Endodermal cell (in vitro differentiated cells): ENCODE data around the gene ASTN2. TPM values are rescaled to one million over a fixed set of nuclear protein-coding genes. Genes with fewer than 3 reads are reported as not detected.
"Not testable (repeated sequence)": the region's sequence is repeated elsewhere in the genome, so short reads cannot be mapped to it uniquely, and the experiment has no call there.

Source experiments
- DNase-seq: peaks from one replicate; pipeline ENCODE4 v3.0.0-alpha.2; 2017
- H3K27ac ChIP-seq: 2 replicates; pipeline ENCODE4 v1.5.1; 2013; ENCODE audit warnings: mild to moderate bottlenecking, low read depth, low read length, moderate library complexity
- H3K27me3 ChIP-seq: 2 replicates; pipeline ENCODE4 v1.6.1; 2013; ENCODE audit warnings: mild to moderate bottlenecking, low read length, moderate library complexity; ENCODE audit not compliant: insufficient read depth, control insufficient read depth, poor library complexity, severe bottlenecking
- H3K36me3 ChIP-seq: 2 replicates; pipeline ENCODE4 v1.7.0; 2013; ENCODE audit warnings: mild to moderate bottlenecking, low read length, moderate library complexity; ENCODE audit not compliant: control insufficient read depth, insufficient read depth
- H3K4me1 ChIP-seq: one replicate; pipeline ENCODE4 v1.7.0; 2013; ENCODE audit warnings: low read length; ENCODE audit not compliant: control insufficient read depth, insufficient read depth
- H3K4me3 ChIP-seq: 2 replicates; pipeline ENCODE4 v1.5.1; 2013; ENCODE audit warnings: mild to moderate bottlenecking, low read length, moderate library complexity
- H3K9ac ChIP-seq: 2 replicates; pipeline ENCODE4 v1.6.1; 2013; ENCODE audit warnings: mild to moderate bottlenecking, low read length, moderate library complexity; ENCODE audit not compliant: poor library complexity, severe bottlenecking; ENCODE audit errors: extremely low read depth
- H3K9me3 ChIP-seq: 2 replicates; pipeline ENCODE4 v1.6.1; 2013; ENCODE audit warnings: mild to moderate bottlenecking, low read length, moderate library complexity; ENCODE audit not compliant: control insufficient read depth
- H3K27ac Mint-ChIP-seq: 2 replicates; pipeline ENCODE4 v1.8.0; 2020; ENCODE audit warnings: mixed read lengths
- H3K27me3 Mint-ChIP-seq: 2 replicates; pipeline ENCODE4 v1.8.0; 2021; ENCODE audit warnings: mild to moderate bottlenecking, mixed read lengths; ENCODE audit not compliant: insufficient read depth
- H3K36me3 Mint-ChIP-seq: 2 replicates; pipeline ENCODE4 v1.8.0; 2020; ENCODE audit warnings: low read depth, mixed read lengths
- H3K4me1 Mint-ChIP-seq: 2 replicates; pipeline ENCODE4 v1.8.0; 2020; ENCODE audit warnings: mixed read lengths
- H3K4me3 Mint-ChIP-seq: 2 replicates; pipeline ENCODE4 v1.8.0; 2020; ENCODE audit warnings: mild to moderate bottlenecking, moderate library complexity, mixed read lengths
- H3K9me3 Mint-ChIP-seq: 2 replicates; pipeline ENCODE4 v1.8.0; 2020; ENCODE audit warnings: mild to moderate bottlenecking, mixed read lengths
- CTCF ChIP-seq: fragments of 200-600 bp; sonication (generic); conservative IDR thresholded peaks from 2 replicates; pipeline ENCODE4 v1.5.0; 2021; ENCODE audit warnings: antibody characterized with exemption, mild to moderate bottlenecking
- WGBS, 2 experiments: methylation state at CpG; one replicate each; pipeline versions ENCODE4 v1.1.5 to v1.1.7; 2013; ENCODE audit warnings: missing lambda C conversion rate in 2 of 2, mixed read lengths in 1 of 2; ENCODE audit not compliant: insufficient coverage in 1 of 2, insufficient read length in 1 of 2; 5-methylcytosine and 5-hydroxymethylcytosine counted together
- total RNA-seq, 2 donors: library from RNA; stranded (reverse); fragmentation: NEBNext Ultra II Directional in 1 of 2; extraction: Animal tissue kit (Norgen Biotek cat#: 25700) in 1 of 2; gene quantifications; 2 replicates in 1 of 2; 3 replicates in 1 of 2; pipeline ENCODE4 v1.2.1, GENCODE V29; 2021

ASTN2 gene
- total RNA-seq, 2 donors from 2014 or later: 8.9 to 10.4 TPM

- H3K9me3 ChIP-seq: peaks cover 18% of the 10 kb centered on the region
- WGBS, 2 experiments: 82 to 91% methylated on average over 1 to 6 of the region's 6 CpGs
- H3K27ac ChIP-seq: no peak overlapping the region
- H3K9ac ChIP-seq: no peak overlapping the region
- no peak for DNase-seq
- no peaks in the 10 kb centered on the region for H3K4me1 ChIP-seq
- Mint-ChIP-seq H3K27ac (no peak overlapping the region), H3K27me3 (peaks cover 4% of the 10 kb centered on the region), H3K4me1 (peaks cover 2% of the 10 kb centered on the region), H3K36me3 (no peaks in the 10 kb centered on the region), H3K4me3 (no peak overlapping the region), H3K9me3 (peaks cover 12% of the 10 kb centered on the region)
- no peak for TF ChIP-seq CTCF
- no peaks in the 10 kb centered on the region for H3K27me3 ChIP-seq
- no peaks in the 10 kb centered on the region for H3K36me3 ChIP-seq
- no peak overlapping the region for H3K4me3 ChIP-seq
Measured at GRCh38 chr9:116900543-116900942, 514.3 kb downstream of the ASTN2 start.

- WGBS, 2 experiments: 88 to 89% methylated on average over 1 of the region's 1 CpG
- no peak overlapping the region for H3K9ac ChIP-seq
- no peak for DNase-seq
- H3K36me3 Mint-ChIP-seq: no peaks in the 10 kb centered on the region
- peaks cover 12% of the 10 kb centered on the region for H3K9me3 Mint-ChIP-seq
- H3K27ac Mint-ChIP-seq: no peak overlapping the region
- H3K27me3 ChIP-seq: no peaks in the 10 kb centered on the region
- no peak overlapping the region for H3K4me3 ChIP-seq
- H3K4me3 Mint-ChIP-seq: no peak overlapping the region
- H3K9me3 ChIP-seq: peaks cover 18% of the 10 kb centered on the region
- peaks cover 2% of the 10 kb centered on the region for H3K4me1 Mint-ChIP-seq
- H3K27me3 Mint-ChIP-seq: no peaks in the 10 kb centered on the region
- TF ChIP-seq CTCF: no peak
- no peak overlapping the region for H3K27ac ChIP-seq
- no peaks in the 10 kb centered on the region for H3K36me3 ChIP-seq
- no peaks in the 10 kb centered on the region for H3K4me1 ChIP-seq
Measured at GRCh38 chr9:116900007-116900367, 514.9 kb downstream of the ASTN2 start.

GRCh38 chr9:116899337-116900006 is 515.4 kb downstream of the ASTN2 start:
- H3K27ac Mint-ChIP-seq: no peak overlapping the region
- peaks cover 18% of the 10 kb centered on the region for H3K9me3 ChIP-seq
- no peak for TF ChIP-seq CTCF
- H3K27me3 Mint-ChIP-seq: no peaks in the 10 kb centered on the region
- 76 to 93% methylated on average over 2 of the region's 2 CpGs for WGBS, 2 experiments
- H3K9ac ChIP-seq: no peak overlapping the region
- H3K27me3 ChIP-seq: no peaks in the 10 kb centered on the region
- H3K9me3 Mint-ChIP-seq: peaks cover 12% of the 10 kb centered on the region
- no peaks in the 10 kb centered on the region for H3K36me3 ChIP-seq
- no peaks in the 10 kb centered on the region for H3K36me3 Mint-ChIP-seq
- H3K4me3 ChIP-seq: no peak overlapping the region
- H3K4me3 Mint-ChIP-seq: no peak overlapping the region
- H3K4me1 Mint-ChIP-seq: peaks cover 2% of the 10 kb centered on the region
- H3K27ac ChIP-seq: no peak overlapping the region
- no peaks in the 10 kb centered on the region for H3K4me1 ChIP-seq
- DNase-seq: peak; percentile 63

GRCh38 chr9:116898131-116898530 is 516.7 kb downstream of the ASTN2 start:
- not testable (repeated sequence) for H3K4me3 Mint-ChIP-seq, H3K36me3 Mint-ChIP-seq, H3K4me3 ChIP-seq, H3K27ac Mint-ChIP-seq, H3K27me3 ChIP-seq, H3K4me1 Mint-ChIP-seq, H3K4me1 ChIP-seq, H3K36me3 ChIP-seq, H3K27me3 Mint-ChIP-seq, H3K9ac ChIP-seq, DNase-seq, H3K27ac ChIP-seq
- peaks cover 18% of the 10 kb centered on the region for H3K9me3 ChIP-seq
- H3K9me3 Mint-ChIP-seq: peaks cover 12% of the 10 kb centered on the region
- WGBS, 2 experiments: 92 to 93% methylated on average over 2 to 5 of the region's 5 CpGs
